ENCODE measurements around the gene MEDAG.

MEDAG gene

DNA sequence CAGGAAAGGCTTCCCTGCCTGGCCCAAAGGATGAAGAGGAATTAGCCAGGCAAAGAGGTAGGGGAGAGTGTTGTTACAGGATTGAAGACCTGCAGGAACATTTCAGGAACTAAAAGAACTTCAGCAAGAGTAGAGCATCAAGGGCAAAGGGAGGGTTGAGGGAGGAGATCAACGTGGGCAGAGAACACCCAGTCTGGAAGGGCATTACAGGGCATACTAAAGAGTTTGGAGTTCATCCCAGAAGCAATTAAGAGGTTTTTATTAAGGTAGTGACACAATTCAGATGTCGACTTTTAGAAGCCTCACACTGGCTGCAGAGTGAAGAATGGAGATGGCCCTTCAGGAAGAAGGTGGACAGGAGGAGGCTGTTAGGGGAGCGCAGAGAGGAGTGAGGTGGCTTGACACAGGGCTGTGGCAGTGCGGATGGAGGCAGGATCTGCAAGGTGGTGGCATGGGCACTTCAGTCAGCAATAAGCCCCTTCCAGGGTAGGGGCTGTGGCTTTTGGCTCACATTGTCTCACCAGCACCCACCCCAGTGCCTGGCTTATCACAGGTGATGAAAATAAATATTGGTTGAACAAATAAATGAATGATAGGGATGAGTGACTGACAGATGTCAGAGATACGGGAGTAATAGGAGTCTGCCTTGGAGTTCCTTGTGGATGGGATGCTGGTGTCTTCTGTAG, 51.3 kb downstream of the MEDAG start:
- no peak for DNase-seq (ENCODE audit: low read depth in 2 of 2)

GRCh38 chr13:30959678-30960077, 53.6 kb downstream of the MEDAG start:
- no peak for DNase-seq (ENCODE audit: low read depth in 2 of 2)

DNA sequence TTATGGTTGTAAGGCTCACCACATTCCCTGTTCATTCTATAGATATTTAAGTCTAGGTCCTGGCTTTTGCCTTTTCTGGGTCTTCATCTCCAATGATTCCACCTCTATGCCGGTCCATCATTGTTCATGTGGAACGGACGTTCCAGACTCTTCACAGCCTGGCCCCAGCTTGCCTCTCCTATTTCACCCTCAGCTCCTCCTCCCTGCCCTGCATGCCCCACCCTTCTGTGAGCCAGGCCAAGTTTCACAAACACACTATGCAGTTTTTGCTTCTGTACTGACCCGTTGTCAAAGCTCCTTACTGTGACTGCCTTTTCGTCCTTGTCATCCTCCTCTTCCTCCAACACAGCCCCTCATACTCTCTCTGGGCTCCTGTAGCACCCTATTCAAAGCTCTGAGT, 57.7 kb downstream of the MEDAG start:
- no peak for DNase-seq (ENCODE audit: low read depth in 2 of 2)

GRCh38 chr13:30965380-30965779, 59.3 kb downstream of the MEDAG start:
- no peak for DNase-seq (ENCODE audit: low read depth in 2 of 2)

GRCh38 chr13:30966101-30966500, 60.0 kb downstream of the MEDAG start:
- no peak for DNase-seq (ENCODE audit: low read depth in 2 of 2)

- DNase-seq (ENCODE audit: low read depth in 2 of 2) = no peak
These were observed 62.8 kb downstream of the MEDAG start for GRCh38 chr13:30968846-30969245.

- no peak for DNase-seq (ENCODE audit: low read depth in 2 of 2)
These were observed 65.5 kb downstream of the MEDAG start for GRCh38 chr13:30971575-30971974.

DNA sequence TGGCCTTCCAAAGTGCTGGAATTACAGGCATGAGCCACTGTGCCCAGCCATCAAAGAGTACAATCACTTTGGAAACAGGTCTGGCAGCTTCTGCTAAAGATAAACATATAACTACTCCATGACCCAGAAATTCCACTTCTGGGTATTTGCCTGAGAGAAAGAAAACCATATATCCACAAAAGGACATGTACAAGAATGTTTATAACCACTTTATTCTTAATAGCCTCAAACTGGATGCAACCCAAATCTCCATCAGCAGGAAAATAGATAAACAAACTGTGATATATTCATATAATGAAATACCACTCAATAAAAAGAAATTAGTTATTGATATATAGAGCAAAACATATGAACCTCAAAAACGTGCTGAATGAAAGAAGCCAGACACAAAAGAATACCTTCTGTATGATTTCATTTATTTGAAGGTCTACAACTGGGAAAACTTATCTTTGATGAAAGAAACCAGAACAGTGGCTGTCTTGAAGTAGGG, 66.9 kb downstream of the MEDAG start:
- DNase-seq (ENCODE audit: low read depth in 2 of 2) = no peak

DNA sequence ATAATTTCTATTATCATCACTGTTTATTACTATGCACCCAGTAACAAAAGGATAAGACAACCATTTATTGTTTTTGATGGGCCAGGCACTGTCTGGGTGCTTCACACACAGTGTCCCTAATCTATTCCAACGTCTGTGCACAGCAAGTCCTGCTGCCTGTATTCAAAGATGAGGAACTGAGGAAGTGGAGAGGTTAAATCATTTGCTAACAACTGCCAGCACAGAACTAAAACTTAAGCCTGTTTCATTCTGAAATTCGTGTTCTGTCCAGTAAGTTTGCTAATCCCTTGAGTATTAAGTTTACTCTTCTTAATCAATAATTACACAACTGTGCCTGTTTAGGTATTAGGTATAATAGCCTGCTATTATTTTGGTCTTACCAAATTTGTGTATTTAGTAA, 68.3 kb downstream of the MEDAG start:
- DNase-seq (ENCODE audit: low read depth in 2 of 2) = no peak
